PFSK-1 (cell line): ENCODE measurements around the gene TXNRD3.

Experiments used
- FOXP2 ChIP-seq: optimal IDR thresholded peaks from 2 replicates; pipeline ENCODE3; 2011; ENCODE audit warnings: borderline replicate concordance, control low read depth, inconsistent platforms; ENCODE audit not compliant: insufficient read depth; ENCODE audit errors: extremely low read length, extremely low read depth
- POLR2AphosphoS5 ChIP-seq: IDR thresholded peaks from 2 replicates; pipeline ENCODE4 v1.6.1; 2012; ENCODE audit warnings: low read depth, mild to moderate bottlenecking, control low read depth, low read length, moderate library complexity
- SIN3A ChIP-seq: IDR thresholded peaks from 2 replicates; pipeline ENCODE4 v1.6.1; 2012; ENCODE audit warnings: mild to moderate bottlenecking, low read length, moderate library complexity, borderline replicate concordance; ENCODE audit not compliant: insufficient read depth
- TAF1 ChIP-seq: IDR thresholded peaks from 2 replicates; pipeline ENCODE4 v1.6.1; 2012; ENCODE audit warnings: low read length, control low read depth, borderline replicate concordance; ENCODE audit not compliant: insufficient read depth
- TF ChIP-seq, protein P1 (sequence below), 2 experiments: IDR thresholded peaks; 2 replicates each; pipeline versions ENCODE4 v1.6.1 to v1.8.0; 2011 to 2012; ENCODE audit warnings: low read depth in 2 of 2, low read length in 2 of 2, control low read depth in 1 of 2, inconsistent platforms in 1 of 2, mild to moderate bottlenecking in 1 of 2, moderate library complexity in 1 of 2; ENCODE audit not compliant: insufficient read depth in 1 of 2

DNA sequence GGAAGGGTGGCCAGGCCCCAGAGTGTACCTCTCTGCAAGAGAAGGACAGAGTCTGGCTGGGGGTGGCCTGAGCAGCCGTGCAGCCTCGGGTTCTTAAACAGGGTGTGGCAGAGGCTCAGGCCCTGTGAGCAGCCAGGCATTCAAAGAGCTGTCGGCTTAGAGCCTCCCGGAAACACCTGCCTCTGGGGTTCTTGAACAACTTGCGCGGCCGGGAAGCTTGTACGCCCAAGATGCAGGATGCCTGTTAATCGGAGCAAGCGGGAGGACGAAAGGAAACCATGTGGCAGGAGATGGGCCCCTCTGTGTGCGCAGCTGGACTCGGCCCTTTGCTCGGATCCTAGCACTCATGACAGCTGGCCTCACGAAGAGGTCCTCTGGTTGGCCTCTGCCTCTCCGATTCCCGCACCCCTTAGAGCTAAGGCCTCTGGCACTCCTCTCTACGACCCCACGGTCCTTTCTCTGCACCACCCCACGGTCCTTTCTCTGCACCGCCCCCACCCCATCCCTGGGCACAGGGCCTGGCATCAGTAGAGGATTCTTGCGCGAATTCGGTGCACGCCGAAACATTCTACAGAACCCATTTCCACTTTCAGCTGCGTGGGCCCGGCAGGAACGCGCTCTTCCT lies 23.9 kb upstream of the TXNRD3 start:
- TF ChIP-seq POLR2AphosphoS5 (no peak), TAF1 (no peak), SIN3A (no peak), FOXP2 (no peak)
- TF ChIP-seq, protein P1, sequence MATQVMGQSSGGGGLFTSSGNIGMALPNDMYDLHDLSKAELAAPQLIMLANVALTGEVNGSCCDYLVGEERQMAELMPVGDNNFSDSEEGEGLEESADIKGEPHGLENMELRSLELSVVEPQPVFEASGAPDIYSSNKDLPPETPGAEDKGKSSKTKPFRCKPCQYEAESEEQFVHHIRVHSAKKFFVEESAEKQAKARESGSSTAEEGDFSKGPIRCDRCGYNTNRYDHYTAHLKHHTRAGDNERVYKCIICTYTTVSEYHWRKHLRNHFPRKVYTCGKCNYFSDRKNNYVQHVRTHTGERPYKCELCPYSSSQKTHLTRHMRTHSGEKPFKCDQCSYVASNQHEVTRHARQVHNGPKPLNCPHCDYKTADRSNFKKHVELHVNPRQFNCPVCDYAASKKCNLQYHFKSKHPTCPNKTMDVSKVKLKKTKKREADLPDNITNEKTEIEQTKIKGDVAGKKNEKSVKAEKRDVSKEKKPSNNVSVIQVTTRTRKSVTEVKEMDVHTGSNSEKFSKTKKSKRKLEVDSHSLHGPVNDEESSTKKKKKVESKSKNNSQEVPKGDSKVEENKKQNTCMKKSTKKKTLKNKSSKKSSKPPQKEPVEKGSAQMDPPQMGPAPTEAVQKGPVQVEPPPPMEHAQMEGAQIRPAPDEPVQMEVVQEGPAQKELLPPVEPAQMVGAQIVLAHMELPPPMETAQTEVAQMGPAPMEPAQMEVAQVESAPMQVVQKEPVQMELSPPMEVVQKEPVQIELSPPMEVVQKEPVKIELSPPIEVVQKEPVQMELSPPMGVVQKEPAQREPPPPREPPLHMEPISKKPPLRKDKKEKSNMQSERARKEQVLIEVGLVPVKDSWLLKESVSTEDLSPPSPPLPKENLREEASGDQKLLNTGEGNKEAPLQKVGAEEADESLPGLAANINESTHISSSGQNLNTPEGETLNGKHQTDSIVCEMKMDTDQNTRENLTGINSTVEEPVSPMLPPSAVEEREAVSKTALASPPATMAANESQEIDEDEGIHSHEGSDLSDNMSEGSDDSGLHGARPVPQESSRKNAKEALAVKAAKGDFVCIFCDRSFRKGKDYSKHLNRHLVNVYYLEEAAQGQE (IDR thresholded peaks at IDR 0.05; ENCODE audit: insufficient read depth in 1 of 2, low read depth in 2 of 2, low read length in 2 of 2), result no peak
